ENCODE measurements around the gene POU6F2.

The POU6F2 gene

GRCh38 chr7:39465055-39465929 is 487.6 kb downstream of the POU6F2 start:
- DNase-seq: no peak

GRCh38 chr7:39468261-39468660 is 490.6 kb downstream of the POU6F2 start:
- DNase-seq: no peak

DNA sequence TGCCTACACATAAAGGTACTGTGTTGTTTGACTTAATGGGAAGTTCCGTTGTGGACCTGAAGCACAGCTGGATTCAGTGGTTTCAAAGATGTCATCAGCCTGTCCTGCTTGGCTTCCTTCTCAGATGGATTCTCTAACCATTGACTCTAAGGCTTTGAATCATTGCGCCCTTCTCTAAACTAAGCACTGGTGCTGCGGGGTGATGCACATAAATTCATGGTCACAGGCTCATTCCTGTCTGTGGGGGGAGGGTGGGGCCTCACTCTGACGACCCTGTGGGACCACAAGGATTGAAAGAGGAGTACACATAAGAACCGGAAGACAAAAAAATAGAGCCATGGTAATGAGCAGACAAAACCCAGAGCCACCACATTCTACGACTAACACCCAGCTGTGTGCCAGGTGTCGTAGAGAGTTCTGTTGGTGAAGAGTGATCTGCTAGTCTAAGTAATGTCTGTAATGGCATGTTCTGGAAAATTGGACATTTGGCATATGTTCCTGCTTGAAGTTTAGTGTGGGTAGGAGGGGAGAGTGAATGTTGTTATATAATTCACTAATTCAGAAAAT is 491.2 kb downstream of the POU6F2 start:
- no peak for DNase-seq

DNA sequence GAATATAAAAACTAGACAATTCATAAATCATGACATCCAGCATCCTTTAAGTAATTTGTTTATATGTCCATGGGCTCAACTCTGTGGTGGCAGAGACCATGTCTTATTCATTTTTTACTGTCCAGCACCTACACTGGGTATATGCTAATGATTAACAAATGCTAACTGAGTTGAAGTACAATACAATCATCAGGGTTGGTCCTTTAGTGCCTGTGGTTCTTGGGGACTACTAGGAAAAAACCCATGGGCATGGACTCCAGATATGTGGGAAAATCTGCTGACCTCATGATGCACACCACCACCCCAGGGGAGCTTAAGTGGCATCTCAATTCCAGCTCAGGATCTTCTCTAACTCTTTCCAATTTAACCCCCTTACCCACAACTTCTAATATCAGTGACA is 503.2 kb downstream of the POU6F2 start:
- no peak for DNase-seq

GRCh38 chr7:39488467-39489393 is 511.0 kb downstream of the POU6F2 start:
- no peak for DNase-seq

GRCh38 chr7:39490296-39490695 is 512.6 kb downstream of the POU6F2 start:
- DNase-seq: no peak

- no peak for DNase-seq
These were observed 516.2 kb downstream of the POU6F2 start for GRCh38 chr7:39493934-39494333.

GRCh38 chr7:39501358-39501757 is 523.6 kb downstream of the POU6F2 start:
- DNase-seq: no peak

DNA sequence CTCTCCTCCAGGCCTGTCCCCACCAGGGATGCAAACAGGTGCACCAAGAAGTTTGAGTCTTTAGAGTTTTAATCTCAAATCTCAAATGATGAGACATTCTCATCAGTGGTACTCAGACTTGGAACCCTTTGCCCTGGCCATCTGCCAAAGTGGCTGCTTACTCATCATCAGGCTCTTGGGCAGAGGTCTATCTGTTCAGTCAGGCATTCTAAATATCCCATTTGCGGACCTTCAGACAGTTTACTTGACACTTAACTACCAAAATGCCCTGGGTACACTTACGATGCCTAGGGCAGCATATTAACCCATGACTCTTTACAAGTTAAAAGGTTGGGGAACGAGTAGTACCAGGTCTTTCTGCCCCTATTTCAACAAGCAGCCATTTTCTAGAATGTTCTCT is 527.3 kb downstream of the POU6F2 start:
- no peak for DNase-seq

GRCh38 chr7:39507866-39508551 is 530.3 kb downstream of the POU6F2 start:
- DNase-seq: no peak

- DNase-seq: no peak
These were observed 531.7 kb downstream of the POU6F2 start for GRCh38 chr7:39509436-39509835.

DNA sequence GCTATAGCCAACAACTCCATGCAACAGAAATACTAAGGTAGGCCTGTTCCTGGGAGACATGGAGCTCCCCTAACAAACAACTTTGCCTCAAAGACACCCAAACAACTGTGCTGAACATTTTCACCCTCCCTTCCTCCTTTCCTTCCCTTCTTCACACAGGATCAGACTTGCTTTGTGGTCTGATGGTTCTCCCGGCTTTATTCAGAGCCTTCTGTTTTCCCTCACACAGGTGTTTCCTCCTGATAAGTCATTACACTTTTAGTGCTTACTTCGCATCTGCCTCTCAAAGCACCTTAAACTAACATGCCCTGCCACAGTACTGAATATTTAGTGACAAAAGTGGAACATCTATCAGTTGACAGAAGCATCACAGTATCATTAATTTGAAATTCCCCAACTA is 532.2 kb downstream of the POU6F2 start:
- no peak for DNase-seq

- no peak for DNase-seq
These were observed 533.2 kb downstream of the POU6F2 start for GRCh38 chr7:39510864-39511354.

DNA sequence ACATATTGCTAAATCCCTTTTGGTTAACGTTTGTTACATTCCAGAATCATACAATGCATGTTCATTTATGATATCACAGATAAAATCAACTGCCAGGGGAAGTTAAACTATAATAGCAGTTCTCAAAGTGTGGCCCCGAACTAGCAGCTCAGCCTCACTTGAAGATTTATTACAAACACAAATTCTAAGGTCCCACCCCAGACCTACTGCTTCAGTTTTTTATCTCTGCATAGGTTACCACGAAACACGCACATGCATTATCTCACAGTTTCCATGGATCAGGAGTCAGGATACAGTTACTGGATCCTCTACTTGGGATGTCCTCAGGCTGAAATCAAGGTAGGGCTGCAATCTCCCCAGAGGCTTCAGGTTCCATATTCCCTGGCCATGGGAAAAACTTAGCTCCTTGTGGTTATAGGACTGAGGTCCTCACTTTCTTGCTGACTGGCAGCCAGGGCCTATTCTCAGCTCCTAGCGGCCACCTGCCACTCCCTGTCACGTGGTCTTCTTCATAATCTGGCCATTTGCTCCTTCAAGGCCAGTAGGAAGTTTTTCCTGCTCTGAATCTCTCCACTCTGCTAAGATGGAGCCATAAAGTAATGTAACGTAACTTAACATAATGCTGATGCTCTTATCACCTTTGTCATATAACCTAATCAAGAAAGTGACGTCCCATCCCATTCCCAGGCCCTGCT is 538.0 kb downstream of the POU6F2 start:
- no peak for DNase-seq

DNA sequence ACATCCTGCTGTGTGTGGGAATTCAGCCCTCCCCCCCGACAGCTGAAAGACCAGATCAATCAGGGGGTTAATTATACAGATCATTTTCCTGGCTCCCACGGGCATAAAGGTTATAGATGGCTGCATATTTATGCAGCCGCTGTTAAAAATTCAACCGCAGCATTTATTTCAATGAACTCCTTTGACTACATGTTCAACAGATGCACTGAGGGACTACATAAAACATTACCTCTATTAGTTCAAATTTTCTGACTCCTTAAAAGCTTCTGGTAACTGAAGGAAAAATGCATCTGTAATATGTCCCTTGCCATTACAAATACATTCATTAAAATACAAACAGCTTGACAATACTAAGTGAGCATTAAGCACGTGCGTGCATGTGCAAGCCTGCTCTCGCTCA is 538.8 kb downstream of the POU6F2 start:
- DNase-seq: no peak

DNA sequence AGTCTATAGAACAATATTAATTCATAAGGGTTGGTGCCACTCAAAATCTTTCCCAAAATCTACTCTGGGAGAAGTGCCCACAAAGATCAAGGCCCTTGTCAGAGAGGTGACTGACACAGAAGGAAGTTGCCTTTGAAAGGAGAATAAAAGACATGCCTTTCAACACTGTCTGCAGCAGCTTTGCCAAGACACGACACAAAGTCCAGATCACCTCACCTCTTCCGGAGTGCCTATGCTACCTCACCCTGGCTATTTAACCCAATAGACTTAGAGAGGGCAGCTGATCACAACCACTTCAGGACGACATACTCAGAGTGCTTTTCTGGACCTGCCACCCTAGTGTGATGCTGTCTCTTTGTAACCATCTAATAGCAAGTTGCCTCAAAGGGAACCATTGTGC is 539.5 kb downstream of the POU6F2 start:
- DNase-seq: no peak

Measured in NCI-H2081 treated with DMSO at 0.1 percent for 48 hours (cell line).